ENCODE results near the gene SDR42E1. TPM values are rescaled to one million over a fixed set of nuclear protein-coding genes. Genes with fewer than 3 reads are reported as not detected.

SDR42E1 gene
- polyA plus RNA-seq, 1 experiment = 1.4 TPM

- Histone ChIP-seq H3K27ac (ENCODE audit: low read depth, low read length) (no peak overlapping the region), H3K9me3 (ENCODE audit: control insufficient read depth, insufficient read depth, low read length) (no peaks in the 10 kb centered on the region), H3K4me3 (ENCODE audit: low read depth, low read length) (no peak overlapping the region), H3K27me3 (ENCODE audit: control insufficient read depth, insufficient read depth, low read length) (peaks cover 6% of the 10 kb centered on the region)
- POLR2A ChIA-PET = no interaction called here
- no peak for DNase-seq (ENCODE audit: low read depth, low spot score)
- no peak for TF ChIP-seq CTCF (IDR thresholded peaks at IDR 0.05; ENCODE audit: low read depth, low read length)
- CTCF ChIA-PET = interaction anchor here (1.0 kb wide), 1 partner anchor 208 kb away, joined by 3 read pairs; no protein-coding TSS in a partner anchor
Observed at GRCh38 chr16:82055728-82056549, 44.7 kb upstream of the SDR42E1 start.

- no peak for TF ChIP-seq CTCF (IDR thresholded peaks at IDR 0.05; ENCODE audit: low read depth, low read length)
- ChIA-PET CTCF (no interaction called here), POLR2A (no interaction called here)
- Histone ChIP-seq H3K27ac (ENCODE audit: low read depth, low read length) (no peak overlapping the region), H3K27me3 (ENCODE audit: control insufficient read depth, insufficient read depth, low read length) (peaks cover 6% of the 10 kb centered on the region), H3K9me3 (ENCODE audit: control insufficient read depth, insufficient read depth, low read length) (no peaks in the 10 kb centered on the region), H3K4me3 (ENCODE audit: low read depth, low read length) (no peak overlapping the region)
- DNase-seq (ENCODE audit: low read depth, low spot score) = no peak
Observed at GRCh38 chr16:82055117-82055516, 43.8 kb upstream of the SDR42E1 start.

- no peaks in the 10 kb centered on the region for H3K9me3 ChIP-seq (ENCODE audit: control insufficient read depth, insufficient read depth, low read length)
- no peak for DNase-seq (ENCODE audit: low read depth, low spot score)
- no peak for TF ChIP-seq CTCF (IDR thresholded peaks at IDR 0.05; ENCODE audit: low read depth, low read length)
- ChIA-PET POLR2A (no interaction called here), CTCF (no interaction called here)
- no peak overlapping the region for H3K27ac ChIP-seq (ENCODE audit: low read depth, low read length)
- no peak overlapping the region for H3K4me3 ChIP-seq (ENCODE audit: low read depth, low read length)
- peaks cover 6% of the 10 kb centered on the region for H3K27me3 ChIP-seq (ENCODE audit: control insufficient read depth, insufficient read depth, low read length)
Observed at GRCh38 chr16:82051656-82052055, 40.4 kb upstream of the SDR42E1 start.

- no peak for DNase-seq (ENCODE audit: low read depth, low spot score)
- CTCF ChIA-PET = no interaction called here
- no peaks in the 10 kb centered on the region for H3K9me3 ChIP-seq (ENCODE audit: control insufficient read depth, insufficient read depth, low read length)
- POLR2A ChIA-PET = no interaction called here
- TF ChIP-seq CTCF (IDR thresholded peaks at IDR 0.05; ENCODE audit: low read depth, low read length) = no peak
- no peak overlapping the region for H3K4me3 ChIP-seq (ENCODE audit: low read depth, low read length)
- peaks cover 6% of the 10 kb centered on the region for H3K27me3 ChIP-seq (ENCODE audit: control insufficient read depth, insufficient read depth, low read length)
- H3K27ac ChIP-seq (ENCODE audit: low read depth, low read length) = no peak overlapping the region
Observed at GRCh38 chr16:82050909-82051357, 39.7 kb upstream of the SDR42E1 start.

- CTCF ChIA-PET = no interaction called here
- H3K9me3 ChIP-seq (ENCODE audit: control insufficient read depth, insufficient read depth, low read length) = no peaks in the 10 kb centered on the region
- DNase-seq (ENCODE audit: low read depth, low spot score) = no peak
- no peak overlapping the region for H3K27ac ChIP-seq (ENCODE audit: low read depth, low read length)
- no peak overlapping the region for H3K4me3 ChIP-seq (ENCODE audit: low read depth, low read length)
- TF ChIP-seq CTCF (IDR thresholded peaks at IDR 0.05; ENCODE audit: low read depth, low read length) = no peak
- peaks cover 6% of the 10 kb centered on the region for H3K27me3 ChIP-seq (ENCODE audit: control insufficient read depth, insufficient read depth, low read length)
- POLR2A ChIA-PET = no interaction called here
Observed at GRCh38 chr16:82050506-82050905, 39.2 kb upstream of the SDR42E1 start.

All from AG04450 (cell line).